ENCODE results near the gene TEDC1.

DNA sequence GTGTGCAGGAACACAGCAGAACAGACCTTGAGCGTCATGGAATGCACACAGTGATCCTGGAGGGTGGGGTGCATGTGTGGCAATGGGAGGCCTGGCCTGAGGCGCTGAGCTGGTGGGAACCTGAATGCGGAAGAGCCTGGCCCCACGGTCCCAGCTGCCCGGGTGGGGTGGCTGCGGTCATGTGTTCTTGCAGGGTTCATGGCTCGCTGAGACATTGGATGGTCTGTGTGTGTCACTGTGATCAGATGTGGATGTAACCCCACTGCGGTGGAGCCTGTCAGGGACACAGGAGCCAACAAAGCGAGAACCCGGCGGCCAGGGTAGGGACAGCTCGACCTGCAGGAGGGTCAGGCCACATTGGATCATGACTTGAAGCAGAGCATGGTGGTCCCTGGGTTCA, 48.2 kb upstream of the TEDC1 start:
- TF ChIP-seq EP300 (IDR thresholded peaks at IDR 0.05; ENCODE audit: borderline replicate concordance) (no peak), TEAD4 (IDR thresholded peaks at IDR 0.05) (no peak), CEBPB (IDR thresholded peaks at IDR 0.05) (no peak), TCF12 (IDR thresholded peaks at IDR 0.05; ENCODE audit: low read depth) (no peak), ZBTB7A (IDR thresholded peaks at IDR 0.05; ENCODE audit: low read depth) (no peak), TAF1 (IDR thresholded peaks at IDR 0.05; ENCODE audit: low read depth) (no peak), YY1 (IDR thresholded peaks at IDR 0.05; ENCODE audit: low read depth) (no peak), EGR1 (IDR thresholded peaks at IDR 0.05) (no peak), RAD21 (IDR thresholded peaks at IDR 0.05; ENCODE audit: low read depth) (no peak), CREB1 (IDR thresholded peaks at IDR 0.05; ENCODE audit: low read depth) (no peak)
- TF ChIP-seq, protein P1, sequence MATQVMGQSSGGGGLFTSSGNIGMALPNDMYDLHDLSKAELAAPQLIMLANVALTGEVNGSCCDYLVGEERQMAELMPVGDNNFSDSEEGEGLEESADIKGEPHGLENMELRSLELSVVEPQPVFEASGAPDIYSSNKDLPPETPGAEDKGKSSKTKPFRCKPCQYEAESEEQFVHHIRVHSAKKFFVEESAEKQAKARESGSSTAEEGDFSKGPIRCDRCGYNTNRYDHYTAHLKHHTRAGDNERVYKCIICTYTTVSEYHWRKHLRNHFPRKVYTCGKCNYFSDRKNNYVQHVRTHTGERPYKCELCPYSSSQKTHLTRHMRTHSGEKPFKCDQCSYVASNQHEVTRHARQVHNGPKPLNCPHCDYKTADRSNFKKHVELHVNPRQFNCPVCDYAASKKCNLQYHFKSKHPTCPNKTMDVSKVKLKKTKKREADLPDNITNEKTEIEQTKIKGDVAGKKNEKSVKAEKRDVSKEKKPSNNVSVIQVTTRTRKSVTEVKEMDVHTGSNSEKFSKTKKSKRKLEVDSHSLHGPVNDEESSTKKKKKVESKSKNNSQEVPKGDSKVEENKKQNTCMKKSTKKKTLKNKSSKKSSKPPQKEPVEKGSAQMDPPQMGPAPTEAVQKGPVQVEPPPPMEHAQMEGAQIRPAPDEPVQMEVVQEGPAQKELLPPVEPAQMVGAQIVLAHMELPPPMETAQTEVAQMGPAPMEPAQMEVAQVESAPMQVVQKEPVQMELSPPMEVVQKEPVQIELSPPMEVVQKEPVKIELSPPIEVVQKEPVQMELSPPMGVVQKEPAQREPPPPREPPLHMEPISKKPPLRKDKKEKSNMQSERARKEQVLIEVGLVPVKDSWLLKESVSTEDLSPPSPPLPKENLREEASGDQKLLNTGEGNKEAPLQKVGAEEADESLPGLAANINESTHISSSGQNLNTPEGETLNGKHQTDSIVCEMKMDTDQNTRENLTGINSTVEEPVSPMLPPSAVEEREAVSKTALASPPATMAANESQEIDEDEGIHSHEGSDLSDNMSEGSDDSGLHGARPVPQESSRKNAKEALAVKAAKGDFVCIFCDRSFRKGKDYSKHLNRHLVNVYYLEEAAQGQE (IDR thresholded peaks at IDR 0.05; ENCODE audit: low read depth): no peak
- TF ChIP-seq, protein P2, sequence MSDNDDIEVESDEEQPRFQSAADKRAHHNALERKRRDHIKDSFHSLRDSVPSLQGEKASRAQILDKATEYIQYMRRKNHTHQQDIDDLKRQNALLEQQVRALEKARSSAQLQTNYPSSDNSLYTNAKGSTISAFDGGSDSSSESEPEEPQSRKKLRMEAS (IDR thresholded peaks at IDR 0.05): no peak
